GM19324 (cell line): ENCODE results near the gene SLC5A9.
"Not testable (repeated sequence)": the region's sequence is repeated elsewhere in the genome, so short reads cannot be mapped to it uniquely, and the experiment has no call there.

Experiments
- ATAC-seq: cut with Tn5 transposase; IDR thresholded peaks from one replicate; pipeline ENCODE4 v1.9.1; 2021; ENCODE audit warnings: mild to moderate bottlenecking, moderate library complexity; ENCODE audit not compliant: unreplicated experiment, low FRiP score

SLC5A9 gene

GRCh38 chr1:48236716-48237470 lies 14.4 kb downstream of the SLC5A9 start:
- ATAC-seq: no peak

- ATAC-seq: no peak
Measured at GRCh38 chr1:48242141-48242736, 19.7 kb downstream of the SLC5A9 start.

DNA sequence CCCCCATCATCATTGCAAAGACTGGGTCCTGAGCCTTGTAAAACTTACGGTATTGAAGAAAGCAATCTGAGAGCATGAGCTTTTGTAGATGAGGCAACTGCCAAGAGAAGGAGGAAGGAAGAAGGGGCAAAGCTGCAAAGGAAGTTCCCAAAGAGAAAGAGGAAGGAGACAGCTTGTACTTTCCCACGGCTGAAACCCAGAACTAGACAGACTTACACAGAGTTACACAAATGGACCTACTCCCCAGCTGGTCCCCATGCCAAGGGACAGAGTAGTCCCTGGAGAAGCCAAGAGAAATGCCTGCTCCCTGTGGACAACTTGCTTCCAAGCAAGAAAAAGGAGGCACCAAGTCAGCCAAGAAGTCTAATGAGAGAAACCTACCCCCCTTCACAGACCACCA lies 22.6 kb downstream of the SLC5A9 start:
- no peak for ATAC-seq

- no peak for ATAC-seq
Measured at GRCh38 chr1:48246727-48247126, 24.2 kb downstream of the SLC5A9 start.

DNA sequence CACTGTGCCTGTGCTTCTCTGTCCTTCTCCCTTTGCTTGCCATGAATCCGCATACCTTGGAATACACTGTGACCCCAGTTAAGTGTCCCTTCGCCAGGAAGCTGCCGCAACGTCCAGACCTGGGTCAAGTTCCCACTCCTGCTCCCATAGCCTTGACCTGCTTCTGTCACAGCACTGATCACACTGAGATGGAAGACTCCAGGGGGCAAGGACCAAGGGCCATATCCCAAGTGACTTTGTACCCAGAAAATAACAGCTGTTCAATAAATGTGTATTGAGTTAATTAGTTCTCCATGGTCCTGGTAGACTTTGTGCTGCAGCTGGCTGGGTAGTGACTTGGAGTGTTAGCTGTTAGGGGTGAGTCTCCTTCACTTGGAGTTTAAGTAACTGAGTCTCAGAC lies 25.8 kb downstream of the SLC5A9 start:
- no peak for ATAC-seq

GRCh38 chr1:48249868-48250267 lies 27.4 kb downstream of the SLC5A9 start:
- ATAC-seq: no peak

- ATAC-seq: no peak
Measured at GRCh38 chr1:48250572-48250971, 28.1 kb downstream of the SLC5A9 start.

GRCh38 chr1:48251323-48251722 lies 28.8 kb downstream of the SLC5A9 start:
- no peak for ATAC-seq

- no peak for ATAC-seq
Measured at GRCh38 chr1:48251821-48252220, 29.3 kb downstream of the SLC5A9 start.

DNA sequence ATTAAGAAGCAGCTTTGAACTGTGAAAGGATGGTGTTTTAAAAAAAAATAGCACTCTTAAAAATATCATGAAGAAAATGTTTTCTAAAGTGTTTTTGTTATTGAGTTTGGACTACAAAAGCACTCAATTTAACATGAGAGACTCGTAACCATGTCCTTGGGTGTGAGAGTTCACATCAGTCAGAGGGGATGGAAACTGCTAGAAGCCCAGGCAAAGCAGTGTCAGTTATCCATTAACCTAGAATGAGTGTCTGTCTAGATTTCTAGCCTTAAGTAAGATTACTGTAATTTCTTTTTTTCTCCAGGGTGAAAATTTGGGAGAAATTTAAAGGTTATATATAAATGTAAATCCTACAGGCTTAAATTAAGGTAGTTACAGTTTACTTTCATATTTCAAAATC lies 31.7 kb downstream of the SLC5A9 start:
- no peak for ATAC-seq

GRCh38 chr1:48258106-48258505 lies 35.6 kb downstream of the SLC5A9 start:
- no peak for ATAC-seq

GRCh38 chr1:48261881-48262400 lies 39.4 kb downstream of the SLC5A9 start:
- no peak for ATAC-seq

DNA sequence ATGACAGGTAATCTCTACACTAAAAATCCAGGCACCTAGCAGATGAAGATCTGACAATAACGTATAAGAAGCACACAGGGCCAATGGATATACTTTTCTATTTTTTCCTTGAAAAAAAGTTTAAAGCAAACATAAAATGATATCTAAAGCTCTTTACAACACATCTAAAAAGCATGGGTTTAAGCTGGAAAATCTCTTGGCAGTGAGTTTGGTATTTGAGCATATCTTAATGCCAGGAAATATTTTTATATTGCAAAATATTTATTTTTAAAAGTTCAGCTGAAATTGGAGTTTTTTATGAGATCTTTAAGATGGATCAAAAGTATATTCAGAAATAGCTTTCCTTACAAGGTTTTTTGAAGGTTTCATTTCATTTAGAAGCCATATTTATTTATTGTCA lies 40.5 kb downstream of the SLC5A9 start:
- ATAC-seq: no peak

DNA sequence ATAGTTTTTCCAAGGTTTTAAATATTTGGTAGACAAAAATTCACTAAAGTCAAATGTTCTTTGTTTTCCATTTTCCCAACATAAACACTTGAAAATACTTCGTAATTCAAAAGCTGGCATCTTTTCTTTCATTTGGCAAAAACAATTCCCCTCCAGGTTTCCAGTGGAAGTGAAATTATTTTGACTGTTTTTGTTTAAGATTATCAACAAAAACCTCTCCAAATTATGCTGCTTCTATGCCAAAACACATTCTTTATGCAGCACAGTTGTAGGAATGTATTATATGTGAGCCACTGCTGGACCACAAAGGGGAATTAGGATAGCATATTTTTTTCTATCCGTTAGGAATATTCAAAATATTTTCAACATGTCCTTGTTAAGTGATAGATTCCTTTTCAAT lies 44.1 kb downstream of the SLC5A9 start:
- ATAC-seq: no peak

DNA sequence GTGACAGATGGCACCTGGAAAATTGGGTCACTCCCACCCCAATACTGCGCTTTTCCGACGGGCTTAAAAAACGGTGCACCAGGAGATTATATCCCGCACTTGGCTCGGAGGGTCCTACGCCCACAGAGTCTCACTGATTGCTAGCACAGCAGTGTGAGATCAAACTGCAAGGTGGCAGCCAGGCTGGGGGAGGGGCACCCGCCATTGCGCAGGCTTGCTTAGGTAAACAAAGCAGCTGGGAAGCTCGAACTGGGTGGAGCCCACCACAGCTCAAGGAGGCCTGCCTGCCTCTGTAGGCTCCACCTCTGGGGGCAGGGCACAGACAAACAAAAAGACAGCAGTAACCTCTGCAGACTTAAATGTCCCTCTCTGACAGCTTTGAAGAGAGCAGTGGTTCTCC lies 54.9 kb downstream of the SLC5A9 start:
- not testable (repeated sequence) for ATAC-seq

GRCh38 chr1:48282329-48282728 lies 59.8 kb downstream of the SLC5A9 start:
- not testable (repeated sequence) for ATAC-seq

DNA sequence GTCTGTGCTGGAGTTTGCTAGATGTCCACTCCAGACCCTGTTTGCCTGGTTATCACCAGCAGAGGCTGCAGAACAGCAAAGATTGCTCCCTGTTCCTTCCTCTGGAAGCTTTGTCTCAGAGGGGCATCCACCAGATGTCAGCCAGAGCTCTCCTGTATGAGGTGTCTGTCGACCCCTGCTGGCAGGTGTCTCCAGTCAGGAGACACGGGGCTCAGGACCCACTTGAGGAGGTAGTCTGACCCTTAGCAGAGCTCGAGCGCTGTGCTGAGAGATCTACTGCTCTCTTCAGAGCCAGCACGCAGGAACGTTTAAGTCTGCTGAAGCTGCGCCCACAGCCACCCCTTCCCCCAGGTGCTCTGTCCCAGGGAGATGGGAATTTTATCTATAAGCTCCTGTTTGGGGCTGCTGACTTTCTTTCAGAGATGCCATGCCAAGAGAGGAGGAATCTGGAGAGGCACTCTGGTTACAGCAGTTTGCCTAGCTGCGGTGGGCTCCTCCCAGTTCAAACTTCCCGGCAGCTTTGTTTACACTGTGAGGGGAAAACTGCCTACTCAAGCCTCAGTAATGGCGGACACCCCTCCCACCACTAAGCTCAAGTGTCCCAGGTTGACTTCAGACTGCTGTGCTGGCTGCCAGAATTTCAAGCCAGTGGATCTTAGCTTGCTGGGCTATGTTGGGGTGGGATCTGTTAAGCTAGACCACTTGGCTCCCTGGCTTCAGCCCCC lies 62.3 kb downstream of the SLC5A9 start:
- ATAC-seq: not testable (repeated sequence)

DNA sequence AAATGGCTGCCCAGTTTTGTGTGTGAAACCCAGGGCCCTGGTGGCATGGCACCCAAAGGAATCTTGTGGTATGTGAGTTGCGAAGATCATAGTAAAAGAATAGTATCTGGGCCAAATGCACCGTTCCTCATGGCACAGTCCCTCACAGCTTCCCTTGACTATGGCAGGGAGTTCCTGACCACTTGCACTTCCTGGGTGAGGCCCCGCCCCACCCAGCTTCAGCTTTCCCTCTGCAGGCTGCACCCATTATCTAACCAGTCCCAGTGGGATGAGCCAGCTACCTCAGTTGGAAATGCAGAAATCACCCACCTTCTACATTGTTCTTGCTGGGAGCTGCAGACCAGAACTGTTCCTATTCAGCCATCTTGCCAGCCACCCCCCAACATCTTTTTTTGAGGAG lies 63.0 kb downstream of the SLC5A9 start:
- no peak for ATAC-seq

GRCh38 chr1:48291421-48291820 lies 68.9 kb downstream of the SLC5A9 start:
- no peak for ATAC-seq

- no peak for ATAC-seq
Measured at GRCh38 chr1:48292706-48293105, 70.2 kb downstream of the SLC5A9 start.

- not testable (repeated sequence) for ATAC-seq
Measured at GRCh38 chr1:48294094-48294493, 71.6 kb downstream of the SLC5A9 start.
